ENCODE results near the gene DYNC2I2. TPM values are rescaled to one million over a fixed set of nuclear protein-coding genes. Genes with fewer than 3 reads are reported as not detected.

The DYNC2I2 gene
- total and polyA plus RNA-seq, 10 of the 15 experiments (the other 5 are each of a cell fraction or from before 2014, with no cell fraction given): 0.89 to 118 (median 47.9) TPM

DNA sequence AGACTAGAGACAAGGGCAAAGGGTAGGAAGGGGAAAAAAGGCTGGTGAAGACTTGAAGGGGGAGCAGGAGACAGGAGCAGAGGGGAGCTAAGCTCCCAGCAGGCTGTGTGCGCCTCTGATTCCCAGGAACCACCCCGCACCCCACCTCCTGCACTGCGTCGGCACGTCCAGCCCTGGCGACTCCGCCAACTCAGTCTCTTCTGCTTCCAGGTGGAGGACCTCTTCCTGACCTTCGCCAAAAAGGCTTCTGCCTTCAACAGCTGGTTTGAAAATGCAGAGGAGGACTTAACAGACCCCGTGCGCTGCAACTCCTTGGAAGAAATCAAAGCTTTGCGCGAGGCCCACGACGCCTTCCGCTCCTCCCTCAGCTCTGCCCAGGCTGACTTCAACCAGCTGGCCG, 30.5 kb downstream of the DYNC2I2 start:
- CTCF ChIA-PET: interaction anchor here (1.1 kb wide), 1 partner anchor 187 kb away, joined by 3 read pairs; no protein-coding TSS in a partner anchor
- H3K9me3 ChIP-seq (replicated peaks; ENCODE audit: control insufficient read depth, insufficient read depth, low read length): no peaks in the 10 kb centered on the region
- POLR2A ChIA-PET: no interaction called here
- H2AFZ ChIP-seq (ENCODE audit: control insufficient read depth, low read depth, low read length): no peak overlapping the region
- DNase-seq (ENCODE audit: low read depth, low spot score) (no peak), ATAC-seq (no peak), FAIRE-seq (no peak)
- H3K79me2 ChIP-seq (ENCODE audit: control insufficient read depth, insufficient read depth, low read length): no peaks in the 10 kb centered on the region
- H3K27me3 ChIP-seq (replicated peaks in 1 of 2; ENCODE audit: control insufficient read depth in 2 of 2, insufficient read depth in 2 of 2, low read length in 1 of 2): no peaks in the 10 kb centered on the region
- H3K27ac ChIP-seq (ENCODE audit: control insufficient read depth, insufficient read depth): no peak overlapping the region
- no peak overlapping the region for H3K4me3 ChIP-seq
- SMC1A ChIA-PET (ENCODE audit: uncharacterized antibody, unreplicated experiment): no interaction called here
- RAD21 ChIA-PET (ENCODE audit: unreplicated experiment): interaction anchor here (0.5 kb wide), 1 partner anchor 183 kb away, joined by 3 read pairs; no protein-coding TSS in a partner anchor
- no peak overlapping the region for H3K4me2 ChIP-seq (ENCODE audit: control insufficient read depth, insufficient read depth)
- peaks cover 10 to 29% of the 10 kb centered on the region in 2 experiments; a peak in 3 of 4 replicates for H3K36me3 ChIP-seq (ENCODE audit: control insufficient read depth in 2 of 2, insufficient read depth in 2 of 2, low read length in 1 of 2)
- 91% methylated on average over 16 of the region's 16 CpGs for WGBS (ENCODE audit: insufficient coverage, insufficient replicate concordance, low lambda C conversion rate, missing lambda C conversion rate)
- BruUV-seq (replicated peaks): no TSS peak
- in situ Hi-C loops (cut with MboI): no loop called here
- H3K4me1 ChIP-seq (ENCODE audit: control insufficient read depth, insufficient read depth, low read length): no peaks in the 10 kb centered on the region
- intact Hi-C loops (cut with micrococcal nuclease; ENCODE audit: unreplicated experiment): no loop called here
- H4K20me1 ChIP-seq (ENCODE audit: control insufficient read depth, insufficient read depth): no peaks in the 10 kb centered on the region; the same call in 1 of the 2 replicates
- TF ChIP-seq CEBPB (IDR thresholded peaks at IDR 0.05; ENCODE audit: borderline replicate concordance in 1 of 2, low read depth in 2 of 2, low read length in 2 of 2) (no peak), NRF1 (conservative IDR thresholded peaks at IDR 0.05; ENCODE audit: low read depth, low read length) (no peak), ZNF592 (IDR thresholded peaks at IDR 0.05) (no peak), SIX5 (IDR thresholded peaks at IDR 0.05; ENCODE audit: low read depth, low read length, severe bottlenecking) (no peak), GABPA (IDR thresholded peaks at IDR 0.05; ENCODE audit: low read depth) (no peak), RELA (IDR thresholded peaks at IDR 0.05; ENCODE audit: borderline replicate concordance, partially characterized antibody) (no peak)
- H3K9ac ChIP-seq (ENCODE audit: control insufficient read depth, insufficient read depth, low read length): no peak overlapping the region

Measured in GM12878 (cell line).